Measurements from ENCODE around the gene NAA10.

NAA10 gene

DNA sequence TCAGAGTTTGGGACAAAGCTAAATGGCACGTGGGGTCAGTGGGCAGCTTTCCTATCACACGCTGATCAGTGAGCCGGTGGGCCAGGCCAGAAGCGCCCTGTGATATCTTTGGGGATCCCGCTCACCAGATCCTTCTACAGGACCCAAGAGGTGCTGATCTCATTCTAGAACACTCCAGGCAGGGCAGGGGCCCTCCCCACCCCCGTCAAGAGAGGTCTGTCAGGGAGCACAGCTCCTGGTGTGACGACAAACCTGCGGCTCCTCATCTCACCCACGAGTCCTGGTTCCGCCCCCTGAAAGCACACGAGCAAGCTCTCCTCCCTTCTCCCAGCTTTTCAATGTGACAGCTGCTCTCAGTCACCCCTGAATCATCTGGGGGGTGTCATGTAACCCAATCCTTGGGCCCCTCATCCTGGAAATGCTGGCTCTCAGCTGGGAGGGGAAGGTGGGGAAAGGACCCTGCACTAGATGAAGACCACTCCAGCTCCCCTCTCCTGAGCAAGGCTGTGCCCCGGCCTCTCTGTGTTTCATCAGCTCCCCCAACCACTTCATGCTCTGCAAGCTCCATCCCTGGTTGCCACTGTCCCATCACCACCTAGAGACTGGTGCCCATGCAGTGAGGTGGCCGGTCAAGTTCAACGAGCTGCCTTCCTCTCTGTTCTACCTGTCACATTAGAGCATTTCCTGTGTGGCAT is 32.2 kb upstream of the NAA10 start:
- peak in 1 of 2 donors; percentile 36 for DNase-seq

DNA sequence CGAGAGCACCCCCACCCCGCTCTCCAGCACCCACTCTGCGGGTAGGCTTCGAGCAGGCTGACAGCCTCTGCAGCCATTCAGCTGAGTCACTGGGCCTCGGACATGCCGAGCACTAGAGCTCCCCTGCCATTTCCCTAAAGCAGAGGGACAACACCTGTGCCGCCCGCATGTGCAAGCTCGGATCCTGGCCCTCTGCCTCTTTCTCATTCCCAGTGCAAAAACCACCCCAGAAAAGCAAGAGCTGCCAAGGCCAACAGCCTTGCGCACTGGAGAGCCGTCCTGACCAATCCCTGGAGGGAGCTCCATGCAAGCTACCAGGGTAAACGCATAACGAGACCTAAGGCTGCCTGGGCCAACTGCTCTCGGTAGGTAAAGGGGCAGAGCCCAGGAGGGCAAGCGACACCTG is 31.4 kb upstream of the NAA10 start:
- DNase-seq, result no peak

DNA sequence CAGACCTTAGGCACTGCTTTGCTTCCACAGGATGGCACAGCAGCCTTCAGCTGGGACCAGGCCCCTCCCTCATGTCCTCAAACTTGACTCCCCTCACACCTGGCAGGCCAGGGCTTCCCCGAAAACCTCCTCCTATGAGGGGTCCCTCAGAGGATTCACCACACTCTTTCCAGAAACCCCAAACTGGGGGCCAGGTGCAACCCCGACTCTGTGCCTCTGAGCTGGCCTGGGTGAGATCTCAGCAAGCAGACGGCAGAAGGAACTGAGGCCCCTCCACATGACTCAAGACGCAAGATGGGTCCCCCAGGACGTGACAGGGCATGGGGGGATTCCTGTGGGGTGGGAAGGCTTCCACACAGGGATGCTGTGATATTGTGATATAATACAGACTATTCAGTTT is 30.6 kb upstream of the NAA10 start:
- DNase-seq, result no peak

DNA sequence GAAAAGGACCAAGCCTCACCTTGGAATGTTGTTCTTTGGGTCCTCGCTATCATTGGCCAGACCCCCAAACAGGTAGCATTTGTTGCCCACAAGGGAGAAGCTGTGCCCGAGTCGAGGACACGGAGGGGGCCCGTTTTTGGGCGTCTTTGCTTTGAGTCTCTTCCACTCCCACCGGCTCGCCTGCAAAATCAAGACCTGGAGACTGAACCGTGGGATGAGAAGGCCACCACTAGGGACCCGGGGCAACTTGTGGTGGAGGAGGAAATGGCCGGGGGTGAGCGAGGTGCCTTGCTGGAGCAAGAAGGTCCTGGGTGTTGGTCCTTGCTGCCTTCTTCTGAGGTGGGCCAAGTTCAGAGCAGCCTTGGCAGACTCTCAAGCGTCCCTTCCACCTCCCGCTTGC is 29.3 kb upstream of the NAA10 start:
- DNase-seq, result no peak

DNA sequence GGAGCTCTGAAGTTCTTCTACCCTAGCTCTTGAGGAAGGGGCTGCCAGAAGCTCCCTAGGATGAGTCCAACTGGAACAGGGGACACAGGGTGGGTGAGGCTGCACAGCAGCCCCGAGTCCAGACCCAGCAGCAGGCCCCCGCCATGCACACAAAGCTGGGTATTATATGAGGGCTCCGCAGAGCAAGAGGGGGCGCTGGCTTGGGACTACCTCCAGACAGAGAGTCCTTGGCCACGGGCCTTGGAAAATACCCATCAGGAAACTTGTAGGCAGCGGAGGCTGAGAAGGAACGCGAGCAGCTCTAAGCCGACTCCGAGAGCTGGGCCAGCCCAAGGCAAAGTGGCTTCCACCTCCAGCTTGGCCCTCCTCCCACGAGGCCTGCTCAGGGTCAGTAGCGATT is 28.7 kb upstream of the NAA10 start:
- DNase-seq, result no peak

DNA sequence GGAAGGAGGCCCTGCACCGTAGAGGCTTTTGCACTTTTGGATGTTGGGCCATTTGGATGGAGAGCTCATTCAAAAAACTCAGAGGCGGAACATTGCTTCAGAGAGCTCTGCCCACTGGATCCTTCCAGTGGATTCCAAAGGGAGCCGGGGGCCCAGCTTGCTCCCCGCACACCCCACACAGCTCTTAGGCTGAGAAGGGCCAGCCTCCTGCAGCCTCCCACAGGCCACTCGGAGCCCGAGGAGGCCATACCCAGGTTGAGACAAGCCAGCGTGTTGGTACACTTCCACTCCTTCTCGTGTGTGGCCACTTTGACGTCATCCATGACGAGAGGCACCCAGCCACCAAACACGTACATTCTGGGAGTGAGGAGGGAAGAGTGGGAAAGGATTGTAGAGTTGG is 26.5 kb upstream of the NAA10 start:
- DNase-seq, result no peak

DNA sequence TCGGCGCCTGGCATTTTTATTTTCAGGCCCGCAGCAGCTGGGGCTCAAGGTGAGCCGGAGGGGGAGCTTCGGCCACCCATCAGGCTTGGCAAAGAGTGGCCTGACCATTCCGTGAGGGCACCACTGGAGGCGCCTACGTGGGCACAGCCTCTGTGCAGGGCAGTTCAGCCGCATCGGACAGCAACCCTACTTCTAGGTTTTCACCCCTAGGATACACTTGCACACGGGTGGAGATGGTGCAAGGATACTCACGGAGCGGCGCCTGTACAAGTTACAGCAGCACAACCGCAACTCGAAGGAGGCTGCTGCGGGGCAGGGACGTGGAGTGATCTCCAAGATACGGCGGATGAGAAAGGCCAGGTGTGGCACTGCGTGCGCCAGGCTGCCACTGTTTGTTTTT is 25.9 kb upstream of the NAA10 start:
- no peak for DNase-seq

DNA sequence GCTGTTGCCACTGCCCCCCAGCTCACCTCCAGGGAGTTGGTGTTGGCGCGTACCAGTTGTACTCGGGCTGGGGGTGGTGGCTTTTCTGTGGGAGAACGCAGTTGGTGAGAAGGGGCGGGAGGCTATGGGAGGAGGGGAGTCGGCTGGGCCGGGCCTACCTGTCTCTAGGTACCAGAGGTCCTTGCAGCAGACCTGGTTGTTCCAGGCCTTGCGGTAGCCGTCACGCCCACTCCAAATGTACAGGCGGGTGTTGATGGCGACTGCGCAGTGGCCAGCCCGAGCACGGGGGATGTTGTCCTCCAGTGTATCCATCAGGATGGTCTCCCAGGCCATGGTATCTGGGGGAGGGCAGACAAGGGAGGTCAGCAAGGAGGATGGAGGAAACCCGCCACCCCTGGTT is 25.2 kb upstream of the NAA10 start:
- DNase-seq, result no peak

DNA sequence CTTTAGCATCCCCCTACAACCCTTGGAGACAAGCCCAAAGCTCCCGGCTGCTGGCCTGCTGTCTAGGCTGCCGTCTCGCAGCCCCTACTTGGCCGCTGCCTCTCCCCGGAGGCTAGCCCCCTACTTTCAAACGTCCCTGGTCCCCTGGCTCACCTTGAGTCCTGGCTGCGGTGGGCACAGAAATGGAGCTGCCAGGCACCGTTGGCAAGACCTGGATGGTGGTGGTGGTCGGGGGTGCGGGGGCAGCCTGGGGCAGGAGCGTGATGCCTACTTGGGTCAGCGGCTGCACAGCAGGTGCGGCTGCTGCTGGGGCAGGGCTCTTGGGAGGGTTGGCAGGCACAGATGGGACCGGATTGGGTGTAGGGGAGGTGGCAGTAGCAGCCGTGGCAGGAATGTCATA is 24.8 kb upstream of the NAA10 start:
- no peak for DNase-seq

DNA sequence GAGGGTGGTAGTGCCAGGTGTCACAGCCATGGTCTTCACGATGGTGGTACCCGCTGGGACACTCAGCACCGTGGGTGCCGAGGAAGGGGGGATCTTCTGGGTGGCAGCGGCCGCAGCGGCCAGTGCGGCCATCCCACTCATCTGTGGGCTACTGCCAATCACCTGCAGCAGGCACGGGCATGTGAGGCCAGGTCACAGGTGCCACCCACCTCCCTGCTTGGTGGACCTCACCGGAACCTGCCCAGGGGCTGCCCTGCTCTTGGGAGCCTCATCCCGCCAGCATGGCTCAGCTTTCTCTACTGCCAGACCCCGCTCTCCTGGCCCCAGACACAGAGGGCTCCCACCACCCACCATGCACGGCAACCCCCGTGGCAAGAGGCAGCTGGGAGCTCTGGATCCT is 23.8 kb upstream of the NAA10 start:
- DNase-seq, result no peak

DNA sequence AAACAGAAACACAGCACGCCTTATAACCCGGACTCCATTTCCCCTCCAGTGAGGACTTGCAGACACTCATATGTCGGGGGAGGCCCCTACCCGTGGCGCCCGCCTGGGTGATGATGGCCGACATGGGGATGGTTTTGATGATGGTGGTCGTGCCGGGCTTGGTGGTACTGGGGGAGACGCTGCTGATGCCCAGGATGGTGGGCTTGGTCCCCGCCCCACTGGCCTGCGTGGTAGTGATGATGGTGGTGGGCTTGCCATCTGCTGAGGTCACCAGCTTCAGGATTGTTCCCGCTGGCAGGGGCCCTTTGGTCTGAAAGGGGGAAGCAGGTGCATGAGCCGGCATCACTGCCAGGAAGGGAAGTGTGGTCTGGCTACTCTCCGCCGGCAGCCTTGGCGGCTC is 22.4 kb upstream of the NAA10 start:
- no peak for DNase-seq

DNA sequence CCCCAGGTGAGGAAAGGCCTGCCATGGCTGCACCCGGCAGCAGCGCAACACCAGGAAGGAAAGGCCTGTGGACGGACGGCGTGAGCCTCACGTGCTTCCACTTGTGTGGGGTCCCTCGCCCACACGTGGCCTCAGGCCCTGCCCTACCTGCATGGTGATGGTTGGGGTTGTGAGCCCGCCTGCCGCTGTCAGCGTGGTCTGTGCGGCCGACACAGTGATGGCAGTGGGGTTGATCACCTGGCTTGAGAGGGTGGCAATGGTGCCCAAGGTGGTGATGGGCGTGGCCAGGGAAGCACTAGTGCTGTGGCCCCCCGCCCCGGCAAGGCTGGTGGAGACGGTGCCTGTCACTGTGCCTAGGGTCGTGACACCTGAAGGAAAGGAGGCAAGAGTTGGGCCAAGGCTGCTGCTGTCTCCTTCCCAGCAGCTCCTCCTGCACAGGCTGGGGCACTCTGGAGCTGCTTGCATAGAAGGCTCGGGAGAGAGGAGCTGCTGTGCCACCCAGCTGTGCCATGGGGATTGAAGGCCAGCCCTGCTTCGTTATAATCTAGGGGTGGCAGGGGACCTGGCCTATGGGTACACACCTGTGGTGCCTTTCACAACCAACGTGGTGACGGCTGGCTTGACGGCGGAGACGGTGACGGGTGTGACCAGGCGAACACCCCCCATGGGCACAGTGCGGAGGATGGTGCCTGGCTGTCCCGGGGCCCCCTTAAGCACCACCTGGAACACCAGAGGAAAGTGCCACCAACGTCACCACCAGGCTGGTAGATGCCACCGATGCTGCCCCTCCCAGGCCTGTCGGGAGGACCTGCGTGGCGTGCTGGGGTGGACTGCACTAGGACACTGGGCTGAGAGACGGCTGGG is 21.4 kb upstream of the NAA10 start:
- DNase-seq, result no peak

DNA sequence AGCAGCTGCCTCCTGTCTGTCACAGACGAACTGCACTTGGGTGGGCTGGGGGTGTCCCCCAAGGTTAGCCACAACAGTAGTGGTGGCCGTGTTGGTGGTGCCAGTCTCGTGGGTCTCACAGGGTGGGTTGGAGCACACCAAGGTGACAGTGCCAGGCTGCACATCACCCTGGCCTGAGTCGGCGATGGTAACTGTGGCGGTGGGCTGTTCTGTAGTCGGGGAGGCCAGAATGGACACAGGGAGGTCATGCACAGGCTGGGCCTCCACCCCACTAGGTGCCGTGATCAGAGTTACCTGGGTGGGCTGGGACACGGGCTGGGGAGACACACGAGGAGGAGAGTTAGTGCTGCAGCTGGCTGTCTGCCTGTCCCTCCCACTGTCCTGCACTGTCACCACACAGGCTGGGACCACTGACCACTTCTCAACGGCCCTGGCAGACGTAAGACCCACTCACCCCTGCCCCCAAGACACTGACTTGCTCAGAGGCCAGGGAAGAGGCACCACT is 20.4 kb upstream of the NAA10 start:
- DNase-seq, result no peak

DNA sequence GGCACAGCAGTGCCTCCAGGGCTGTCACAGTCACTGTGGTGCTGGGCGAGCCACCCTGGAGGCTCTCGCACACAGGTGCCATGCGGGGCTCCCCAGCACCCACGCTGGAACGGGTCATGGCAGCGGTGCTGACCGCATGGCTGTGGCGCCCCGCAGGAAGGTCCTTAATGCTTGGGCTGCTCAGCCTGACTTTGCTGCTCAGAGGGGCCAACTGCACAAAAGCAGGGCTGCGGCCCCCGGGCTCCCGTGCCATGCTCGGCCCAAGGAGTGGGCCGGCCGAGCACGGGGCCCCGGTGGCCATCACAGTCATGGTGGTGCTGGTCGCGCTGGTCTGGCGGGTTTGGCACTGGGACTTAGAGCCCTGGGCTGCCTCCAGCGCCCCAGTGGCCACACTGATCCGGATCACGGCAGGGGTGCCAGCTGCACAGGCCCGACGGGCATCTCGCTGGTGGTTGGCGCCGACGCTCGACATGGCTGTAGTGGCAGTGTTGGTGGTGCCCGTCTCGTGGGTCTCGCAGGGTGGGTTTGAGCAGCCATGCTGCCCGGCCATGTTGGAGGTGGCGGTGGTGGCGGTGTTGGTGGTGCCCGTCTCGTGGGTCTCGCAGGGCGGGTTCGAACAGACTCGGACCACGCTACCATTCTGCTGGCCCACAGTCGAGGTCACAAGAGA is 19.9 kb upstream of the NAA10 start:
- no peak for DNase-seq

DNA sequence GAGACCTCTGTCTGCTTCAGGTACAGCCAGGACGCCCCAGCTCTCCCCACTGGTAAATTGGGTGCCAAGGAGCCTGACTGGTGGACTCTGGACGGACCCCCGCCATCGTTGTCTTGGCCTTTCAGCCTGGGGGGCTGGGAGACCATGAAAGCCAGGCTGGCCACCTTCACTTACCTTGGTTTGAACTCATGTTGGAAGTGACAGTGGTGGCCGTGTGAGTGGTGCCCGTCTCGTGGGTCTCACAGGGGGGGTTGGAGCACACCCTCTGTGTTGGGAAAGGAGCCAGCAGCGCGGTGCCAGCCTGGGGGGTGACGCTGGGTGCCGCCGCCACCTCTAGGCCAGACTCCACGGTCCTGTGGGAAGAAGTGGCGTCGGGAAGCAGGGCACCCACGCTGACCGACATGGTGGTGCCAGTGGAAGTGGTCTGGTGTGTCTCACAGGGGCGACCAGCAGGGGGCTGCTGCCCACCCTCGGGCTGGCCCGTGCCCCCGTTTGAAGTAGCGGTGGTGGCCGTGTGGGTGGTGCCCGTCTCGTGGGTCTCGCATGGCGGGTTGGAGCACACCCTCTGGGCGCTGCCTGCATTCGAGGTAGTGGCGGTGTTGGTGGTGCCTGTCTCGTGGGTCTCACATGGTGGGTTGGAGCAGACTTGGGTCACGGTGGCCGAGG is 19.2 kb upstream of the NAA10 start:
- DNase-seq, result no peak

DNA sequence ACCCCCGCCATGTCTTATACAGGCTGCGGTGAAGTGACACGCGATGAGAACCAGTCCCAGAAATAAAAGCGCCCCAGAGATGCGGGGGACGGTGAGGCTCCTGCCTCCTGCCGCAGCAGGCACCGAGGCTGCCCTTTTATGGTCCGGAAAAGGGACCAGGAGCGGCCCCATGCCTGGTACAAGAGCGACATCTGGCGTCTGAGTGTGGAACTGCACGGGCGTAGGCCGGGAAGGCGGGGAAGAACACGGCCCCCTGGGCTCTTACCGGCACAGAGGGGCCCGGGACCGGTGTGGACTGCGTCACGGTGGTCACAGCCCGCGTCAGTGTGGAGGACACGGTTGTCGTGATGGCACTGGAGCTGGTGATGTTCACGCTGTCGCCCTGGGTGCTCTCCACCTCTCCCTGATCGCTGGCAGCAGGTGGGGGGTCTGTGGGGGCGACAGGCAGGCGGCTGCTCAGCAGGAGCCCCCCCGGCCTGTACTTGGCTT is 18.5 kb upstream of the NAA10 start:
- peak; percentile 77 to 80 for DNase-seq

DNA sequence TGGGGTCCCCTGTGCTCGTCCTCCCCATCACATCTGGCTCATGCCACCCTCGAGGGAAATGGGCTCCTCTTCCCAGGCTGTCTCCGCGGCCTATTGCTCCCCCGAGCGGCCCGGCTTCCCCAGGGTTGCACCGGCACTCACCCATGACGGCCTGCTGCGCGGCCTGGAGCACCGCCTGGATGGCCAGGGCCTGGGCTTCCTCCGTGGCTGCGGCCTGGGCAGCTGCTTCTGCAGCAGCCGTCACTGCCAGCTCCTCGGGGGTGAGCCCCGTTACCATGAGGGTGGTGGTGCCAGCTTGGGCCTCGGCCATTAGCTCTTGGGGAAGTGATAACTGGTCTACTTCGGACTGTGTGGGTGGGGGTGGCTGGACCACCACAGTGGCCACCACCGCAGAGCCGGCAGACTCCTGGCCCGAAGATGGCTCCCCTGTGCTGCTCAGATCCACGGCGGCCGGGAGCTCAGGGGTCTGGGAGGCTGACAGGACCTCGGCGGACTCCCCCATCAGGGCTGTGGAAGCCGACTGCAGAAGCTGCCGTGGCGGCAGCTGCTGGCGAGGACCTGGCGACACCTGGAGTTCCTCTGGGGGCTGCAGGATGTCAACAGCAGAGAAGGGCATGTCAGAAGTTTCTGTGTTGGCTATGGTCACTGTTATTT is 17.7 kb upstream of the NAA10 start:
- DNase-seq, result no peak

DNA sequence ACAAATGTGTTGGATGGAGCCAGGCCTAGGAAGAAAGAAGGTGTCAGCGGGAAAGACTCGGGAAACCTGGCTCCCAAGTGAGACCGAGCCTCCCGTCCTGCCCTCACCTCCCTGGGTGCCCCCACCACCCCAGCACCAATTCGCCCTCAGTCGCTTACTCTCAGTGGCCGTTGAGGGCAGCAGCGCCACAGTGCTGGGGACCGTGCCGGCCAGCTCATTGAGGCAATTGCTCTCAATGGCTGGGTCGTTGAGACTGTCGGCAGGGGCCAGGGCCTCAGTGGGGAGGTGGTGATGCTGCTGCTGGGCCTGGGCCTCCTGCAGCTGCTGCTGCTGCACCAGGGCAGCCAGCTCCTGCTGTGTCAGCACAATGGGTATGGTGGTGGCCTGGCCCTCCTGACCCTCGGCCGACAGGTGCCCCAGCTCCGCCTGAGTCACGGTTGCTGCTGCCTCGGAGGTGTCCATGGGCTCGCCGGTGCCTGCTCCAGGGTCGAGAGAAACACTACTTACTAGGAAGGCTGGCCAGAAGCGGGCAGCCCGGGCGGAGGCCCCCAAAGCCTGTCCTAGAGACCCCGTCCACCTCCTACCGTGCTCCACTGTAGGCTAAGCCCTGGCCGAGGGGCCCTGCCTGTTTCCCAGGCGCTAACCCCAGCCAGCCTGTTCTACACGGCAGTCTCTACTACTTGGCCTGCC is 17.0 kb upstream of the NAA10 start:
- DNase-seq, result no peak

DNA sequence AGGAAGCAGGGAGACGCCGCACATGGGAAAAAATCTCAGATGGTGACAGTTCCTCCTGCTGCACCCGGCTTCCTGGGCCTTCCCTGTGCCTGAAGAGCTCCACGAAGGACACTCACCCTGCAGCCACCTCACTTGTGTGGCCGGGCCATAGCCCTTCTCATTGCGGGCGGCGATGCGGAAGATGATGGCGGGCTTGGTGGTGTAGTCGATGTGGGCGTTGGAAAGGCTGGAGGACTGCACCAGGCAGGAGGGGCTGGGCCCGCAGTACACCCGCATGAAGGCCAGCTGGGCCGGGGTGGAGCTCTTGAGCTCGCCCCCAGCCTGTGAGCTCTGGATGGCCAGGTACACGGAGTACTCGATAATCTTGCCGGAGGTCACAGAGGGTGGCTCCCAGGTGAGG is 15.3 kb upstream of the NAA10 start:
- DNase-seq, result no peak

DNA sequence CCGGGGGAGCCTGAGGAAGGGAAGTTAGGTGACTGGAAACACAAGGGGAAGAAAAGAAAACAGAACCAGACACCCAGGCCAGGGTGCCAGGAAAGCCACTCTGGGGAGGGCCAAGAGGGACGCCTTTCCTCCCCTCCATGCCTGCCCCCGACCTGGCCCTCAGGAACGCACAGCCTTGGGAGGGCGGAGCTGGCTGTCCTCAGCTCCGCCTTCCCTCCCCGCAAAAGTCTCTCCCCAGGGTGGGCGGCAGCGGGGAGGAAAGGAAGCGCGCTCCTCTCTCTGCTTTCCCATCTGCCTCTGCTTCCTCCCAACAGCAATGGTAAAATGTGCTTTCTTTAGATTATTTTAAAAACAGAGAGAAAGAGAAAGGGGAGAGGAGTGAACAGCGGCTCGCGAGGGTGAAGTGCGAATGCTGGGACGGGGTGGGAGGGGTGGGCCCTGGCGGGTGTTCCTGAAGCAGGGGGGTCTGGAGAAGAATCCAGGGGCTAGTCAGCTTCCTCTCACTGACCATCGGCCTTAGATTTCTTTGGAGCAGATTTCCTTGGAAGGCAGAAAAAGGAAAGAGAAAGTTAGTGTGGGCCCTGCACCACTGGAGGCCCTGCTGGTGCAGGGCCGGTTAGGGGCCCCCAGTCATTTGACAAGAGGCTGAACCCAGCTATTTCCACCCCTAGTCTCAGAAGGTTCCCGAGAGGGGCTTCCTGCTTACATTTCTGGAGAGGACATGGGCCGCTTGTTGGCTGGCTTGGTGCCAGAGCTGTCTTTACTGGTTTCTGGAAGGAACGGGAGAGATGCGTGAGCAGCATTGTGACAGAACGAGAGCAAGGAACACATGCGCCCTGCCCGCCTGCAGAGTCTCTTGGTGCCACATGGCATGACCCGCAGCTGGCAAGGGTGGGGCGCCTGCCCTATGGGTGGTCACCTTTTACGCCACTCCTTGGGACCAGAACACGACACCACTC is 14.3 kb upstream of the NAA10 start:
- no peak for DNase-seq

DNA sequence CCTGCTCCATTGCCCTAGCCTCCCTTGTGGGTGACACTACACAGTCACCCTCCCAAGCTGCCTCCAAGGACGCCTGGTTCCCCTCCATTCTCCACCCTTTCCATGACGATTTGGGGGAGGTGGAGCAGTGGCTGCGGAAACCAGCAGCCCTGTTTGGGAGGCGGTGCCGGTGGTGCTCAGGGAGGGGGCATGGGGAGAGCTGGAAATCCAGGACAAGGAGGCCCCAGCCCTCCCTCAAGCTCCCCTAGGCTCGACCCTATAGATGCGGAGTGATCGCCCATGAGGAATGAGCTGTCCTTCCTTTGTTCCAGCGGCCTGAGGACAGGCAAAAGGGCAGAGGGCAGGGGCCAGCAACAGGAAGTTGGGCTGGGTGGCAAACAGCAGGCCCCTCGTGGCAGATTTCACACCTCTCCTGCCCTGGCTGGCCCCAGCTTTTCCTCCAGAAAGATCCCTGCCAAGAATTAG is 13.2 kb upstream of the NAA10 start:
- no peak for DNase-seq

All from CD4-positive, alpha-beta T cell treated with Interleukin-1 beta for 1 hour (primary cell).